GM04503 (cell line): ENCODE results near the gene PEDS1.
"Not testable (repeated sequence)": the region's sequence is repeated elsewhere in the genome, so short reads cannot be mapped to it uniquely, and the experiment has no call there.

ENCODE experiments used
- DNase-seq: peaks from one replicate; pipeline ENCODE4 v3.0.0-alpha.2; 2012; ENCODE audit warnings: low read depth

The PEDS1 gene

GRCh38 chr20:50135157-50135556, 18.4 kb downstream of the PEDS1 start:
- not testable (repeated sequence) for DNase-seq

- DNase-seq = no peak
These were observed 19.9 kb downstream of the PEDS1 start for GRCh38 chr20:50133474-50134217.

GRCh38 chr20:50133041-50133440, 20.5 kb downstream of the PEDS1 start:
- DNase-seq = no peak

GRCh38 chr20:50130995-50131394, 22.5 kb downstream of the PEDS1 start:
- no peak for DNase-seq

GRCh38 chr20:50130356-50130723, 23.2 kb downstream of the PEDS1 start:
- no peak for DNase-seq

GRCh38 chr20:50129662-50130355, 23.7 kb downstream of the PEDS1 start:
- no peak for DNase-seq

- DNase-seq = no peak
These were observed 25.0 kb downstream of the PEDS1 start for GRCh38 chr20:50128520-50128905.

- DNase-seq = no peak
These were observed 25.7 kb downstream of the PEDS1 start for GRCh38 chr20:50127587-50128519.

GRCh38 chr20:50126662-50127061, 26.9 kb downstream of the PEDS1 start:
- no peak for DNase-seq

- DNase-seq = no peak
These were observed 28.2 kb downstream of the PEDS1 start for GRCh38 chr20:50125279-50125678.

GRCh38 chr20:50124496-50124895, 29.0 kb downstream of the PEDS1 start:
- DNase-seq = no peak

- DNase-seq = no peak
These were observed 30.1 kb downstream of the PEDS1 start for GRCh38 chr20:50123418-50123817.

- DNase-seq = no peak
These were observed 30.8 kb downstream of the PEDS1 start for GRCh38 chr20:50122763-50123162.

GRCh38 chr20:50121858-50122271, 31.7 kb downstream of the PEDS1 start:
- DNase-seq = no peak

- no peak for DNase-seq
These were observed 32.4 kb downstream of the PEDS1 start for GRCh38 chr20:50120935-50121693.

- DNase-seq = no peak
These were observed 35.3 kb downstream of the PEDS1 start for GRCh38 chr20:50118203-50118602.

GRCh38 chr20:50116368-50116999, 37.0 kb downstream of the PEDS1 start:
- no peak for DNase-seq

- DNase-seq = peak; percentile 76
These were observed 37.7 kb downstream of the PEDS1 start for GRCh38 chr20:50115591-50116367.

- DNase-seq = no peak
These were observed 38.4 kb downstream of the PEDS1 start for GRCh38 chr20:50115041-50115512.
